ENCODE measurements around the gene RAB25. TPM values are rescaled to one million over a fixed set of nuclear protein-coding genes. Genes with fewer than 3 reads are reported as not detected.
A peak's percentile ranks its signal among the peaks of the same experiment; 100 is the strongest.

Gene RAB25
- total and polyA plus RNA-seq, 5 experiments from 2014 or later = 0.81 to 2.0 (median 1.1) TPM

- DNase-seq = no peak
- peak overlapping the region in 2 of 10 donors; percentile 24 to 70 for H3K4me3 Mint-ChIP-seq
These were observed 56.6 kb downstream of the RAB25 start for GRCh38 chr1:156117414-156118176.

GRCh38 chr1:156118177-156118868 lies 57.4 kb downstream of the RAB25 start:
- no peak overlapping the region for H3K27ac Mint-ChIP-seq
- no peaks in the 10 kb centered on the region for H3K9me3 Mint-ChIP-seq
- no peaks in the 10 kb centered on the region for H3K36me3 Mint-ChIP-seq
- no peak for ATAC-seq
- POLR2A ChIA-PET = interaction anchor here (1.5 kb wide), 1 partner anchor 10 kb away, joined by 3 read pairs; no protein-coding TSS in a partner anchor
- peak overlapping the region in 2 of 10 donors; percentile 53 to 58 for H3K4me3 Mint-ChIP-seq
- DNase-seq = no peak
- peaks cover 4 to 37% (median 32%) of the 10 kb centered on the region in 5 donors for H3K27me3 Mint-ChIP-seq
- peaks cover 14 to 45% (median 32%) of the 10 kb centered on the region in 4 donors for H3K4me1 Mint-ChIP-seq

More at GRCh38 chr1:156117414-156118176, 56.6 kb downstream of the RAB25 start:
- POLR2A ChIA-PET = interaction anchor here (0.7 to 1.5 kb wide), 3 partner anchors 10 to 802 kb away, joined by 3 to 4 read pairs (median 3); no protein-coding TSS in a partner anchor
- H3K27ac Mint-ChIP-seq = peak overlapping the region in 1 of 10 donors; percentile 21
- H3K36me3 Mint-ChIP-seq = no peaks in the 10 kb centered on the region
- no peaks in the 10 kb centered on the region for H3K9me3 Mint-ChIP-seq
- no peak for ATAC-seq
- H3K4me1 Mint-ChIP-seq = peaks cover 14 to 43% (median 31%) of the 10 kb centered on the region in 4 donors
- peaks cover 4 to 42% (median 35%) of the 10 kb centered on the region in 5 donors for H3K27me3 Mint-ChIP-seq

- Mint-ChIP-seq H3K36me3 (no peaks in the 10 kb centered on the region), H3K9me3 (no peaks in the 10 kb centered on the region), H3K4me1 (peaks cover 12 to 47% (median 37%) of the 10 kb centered on the region in 4 donors), H3K27me3 (peaks cover 0 to 25% (median 22%) of the 10 kb centered on the region in 5 donors), H3K4me3 (peak overlapping the region in 1 of 10 donors; percentile 47), H3K27ac (peak overlapping the region in 3 of 10 donors; percentile 36 to 75 (median 56))
- ATAC-seq (peak in 1 of 2 donors; percentile 12), DNase-seq (no peak)
- POLR2A ChIA-PET = no interaction called here
These were observed 58.7 kb downstream of the RAB25 start for GRCh38 chr1:156119503-156120209.

Other genes starting within 250 kb of the RAB25 start
- 100 to 1,000 TPM; 120 to 131 TPM for gene GON4L, start 203.9 kb upstream of the RAB25 start, total RNA-seq
- 10 to 100 TPM; 20.1 to 38.9 (median 21.3) TPM for gene GON4L, start 203.9 kb upstream of the RAB25 start, polyA plus RNA-seq
- 1 to 10 TPM; 4.0 to 4.1 TPM for gene SYT11, start 201.6 kb upstream of the RAB25 start, total RNA-seq
- 10 to 100 TPM in 1 of 3 donors, 1 to 10 TPM in 2; 3.1 to 10.4 (median 6.9) TPM for gene SYT11, start 201.6 kb upstream of the RAB25 start, polyA plus RNA-seq
- 10 to 100 TPM; 39.2 to 42.5 TPM for gene RIT1, start 149.8 kb upstream of the RAB25 start, total RNA-seq
- 10 to 100 TPM; 16.4 to 18.0 (median 17.0) TPM for gene RIT1, start 149.8 kb upstream of the RAB25 start, polyA plus RNA-seq
- 100 to 1,000 TPM; 109 to 110 TPM for gene KHDC4, start 126.7 kb upstream of the RAB25 start, total RNA-seq
- gene KHDC4, start 126.7 kb upstream of the RAB25 start, polyA plus RNA-seq = 1 to 10 TPM; 5.0 to 7.2 (median 6.5) TPM
- gene RXFP4, start 119.5 kb upstream of the RAB25 start, total RNA-seq = not detected
- under 1 TPM in 1 of 3 donors, not detected in 2; 0.46 TPM for gene RXFP4, start 119.5 kb upstream of the RAB25 start, polyA plus RNA-seq
- 100 to 1,000 TPM; 204 to 210 TPM for gene ARHGEF2, start 82.6 kb upstream of the RAB25 start, total RNA-seq
- 10 to 100 TPM; 13.8 to 22.0 (median 15.8) TPM for gene ARHGEF2, start 82.6 kb upstream of the RAB25 start, polyA plus RNA-seq
- gene SSR2, start 40.2 kb upstream of the RAB25 start, total RNA-seq = 100 to 1,000 TPM; 199 to 218 TPM
- gene SSR2, start 40.2 kb upstream of the RAB25 start, polyA plus RNA-seq = 100 to 1,000 TPM; 345 to 396 (median 347) TPM
- gene UBQLN4, start 7.4 kb upstream of the RAB25 start, total RNA-seq = 10 to 100 TPM; 31.6 to 34.8 TPM
- gene UBQLN4, start 7.4 kb upstream of the RAB25 start, polyA plus RNA-seq = 1 to 10 TPM; 6.9 to 9.7 (median 7.6) TPM
- 10 to 100 TPM; 22.6 to 24.2 TPM for gene LAMTOR2, start 6.4 kb upstream of the RAB25 start, total RNA-seq
- 100 to 1,000 TPM in 1 of 3 donors, 10 to 100 TPM in 2; 89.1 to 102 (median 96.1) TPM for gene LAMTOR2, start 6.4 kb upstream of the RAB25 start, polyA plus RNA-seq
- under 1 TPM in 1 of 2 experiments, not detected in 1; 0.38 TPM for gene MEX3A, start 21.3 kb downstream of the RAB25 start, total RNA-seq
- not detected for gene MEX3A, start 21.3 kb downstream of the RAB25 start, polyA plus RNA-seq
- 1 to 10 TPM; 2.0 to 2.7 TPM for gene LMNA, start 53.6 kb downstream of the RAB25 start, total RNA-seq
- gene LMNA, start 53.6 kb downstream of the RAB25 start, polyA plus RNA-seq = 1 to 10 TPM in 1 of 3 donors, under 1 TPM in 2; 0.62 to 4.0 (median 0.75) TPM
- 1 to 10 TPM; 1.2 TPM for gene SEMA4A, start 92.4 kb downstream of the RAB25 start, total RNA-seq
- 1 to 10 TPM in 1 of 3 donors, under 1 TPM in 2; 0.16 to 1.4 (median 0.22) TPM for gene SEMA4A, start 92.4 kb downstream of the RAB25 start, polyA plus RNA-seq
- 10 to 100 TPM; 16.8 to 21.4 TPM for gene SLC25A44, start 132.9 kb downstream of the RAB25 start, total RNA-seq
- gene SLC25A44, start 132.9 kb downstream of the RAB25 start, polyA plus RNA-seq = 10 to 100 TPM in 1 of 3 donors, 1 to 10 TPM in 2; 6.0 to 16.4 (median 9.7) TPM
- 10 to 100 TPM; 49.1 to 54.8 TPM for gene PMF1, start 151.8 kb downstream of the RAB25 start, total RNA-seq
- gene PMF1, start 151.8 kb downstream of the RAB25 start, polyA plus RNA-seq = 10 to 100 TPM; 70.8 to 79.9 (median 76.5) TPM
- 1 to 10 TPM; 6.5 to 7.8 TPM for gene BGLAP, start 181.0 kb downstream of the RAB25 start, total RNA-seq
- under 1 TPM in 1 of 3 donors, not detected in 2; 0.26 TPM for gene BGLAP, start 181.0 kb downstream of the RAB25 start, polyA plus RNA-seq
- 1 to 10 TPM; 2.8 to 3.0 TPM for gene PAQR6, start 186.9 kb downstream of the RAB25 start, total RNA-seq
- gene PAQR6, start 186.9 kb downstream of the RAB25 start, polyA plus RNA-seq = under 1 TPM; 0.15 to 0.21 (median 0.21) TPM
- gene SMG5, start 221.7 kb downstream of the RAB25 start, total RNA-seq = 10 to 100 TPM; 66.7 to 68.9 TPM
- 10 to 100 TPM in 2 of 3 donors, 1 to 10 TPM in 1; 9.5 to 28.4 (median 11.1) TPM for gene SMG5, start 221.7 kb downstream of the RAB25 start, polyA plus RNA-seq
- gene TMEM79, start 223.2 kb downstream of the RAB25 start, total RNA-seq = 10 to 100 TPM; 15.0 to 15.6 TPM
- 1 to 10 TPM; 2.5 to 9.6 (median 4.8) TPM for gene TMEM79, start 223.2 kb downstream of the RAB25 start, polyA plus RNA-seq
- 10 to 100 TPM; 22.1 to 23.3 TPM for gene GLMP, start 234.5 kb downstream of the RAB25 start, total RNA-seq
- 10 to 100 TPM; 12.1 to 22.2 (median 17.3) TPM for gene GLMP, start 234.5 kb downstream of the RAB25 start, polyA plus RNA-seq
- gene VHLL, start 238.1 kb downstream of the RAB25 start, total RNA-seq = under 1 TPM in 1 of 2 experiments, not detected in 1; 0.78 TPM
- not detected for gene VHLL, start 238.1 kb downstream of the RAB25 start, polyA plus RNA-seq

Data from naive thymus-derived CD8-positive, alpha-beta T cell (primary cell).